Measurements from ENCODE around the gene OBSCN.

Gene OBSCN

DNA sequence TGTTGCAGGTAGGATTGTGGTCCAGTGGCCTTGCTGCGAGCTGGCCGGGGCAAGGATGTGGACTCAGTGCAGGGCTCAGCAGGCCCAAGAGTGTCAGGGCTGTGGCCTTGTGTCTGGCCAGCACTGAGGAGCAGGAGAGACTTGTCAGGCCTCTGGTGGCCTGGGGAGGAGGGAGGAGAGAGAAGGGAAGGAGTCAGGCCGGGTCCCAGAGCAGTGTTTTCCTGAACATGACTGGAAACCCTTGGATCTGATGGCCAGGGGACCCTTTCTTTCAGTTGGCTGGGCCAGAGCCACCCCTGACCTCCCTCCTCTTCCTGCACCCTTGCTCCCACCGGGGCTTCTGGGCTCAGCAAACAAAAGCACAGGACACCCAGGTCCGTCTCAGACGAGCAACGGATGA is 37.2 kb upstream of the OBSCN start:
- no peak for DNase-seq

DNA sequence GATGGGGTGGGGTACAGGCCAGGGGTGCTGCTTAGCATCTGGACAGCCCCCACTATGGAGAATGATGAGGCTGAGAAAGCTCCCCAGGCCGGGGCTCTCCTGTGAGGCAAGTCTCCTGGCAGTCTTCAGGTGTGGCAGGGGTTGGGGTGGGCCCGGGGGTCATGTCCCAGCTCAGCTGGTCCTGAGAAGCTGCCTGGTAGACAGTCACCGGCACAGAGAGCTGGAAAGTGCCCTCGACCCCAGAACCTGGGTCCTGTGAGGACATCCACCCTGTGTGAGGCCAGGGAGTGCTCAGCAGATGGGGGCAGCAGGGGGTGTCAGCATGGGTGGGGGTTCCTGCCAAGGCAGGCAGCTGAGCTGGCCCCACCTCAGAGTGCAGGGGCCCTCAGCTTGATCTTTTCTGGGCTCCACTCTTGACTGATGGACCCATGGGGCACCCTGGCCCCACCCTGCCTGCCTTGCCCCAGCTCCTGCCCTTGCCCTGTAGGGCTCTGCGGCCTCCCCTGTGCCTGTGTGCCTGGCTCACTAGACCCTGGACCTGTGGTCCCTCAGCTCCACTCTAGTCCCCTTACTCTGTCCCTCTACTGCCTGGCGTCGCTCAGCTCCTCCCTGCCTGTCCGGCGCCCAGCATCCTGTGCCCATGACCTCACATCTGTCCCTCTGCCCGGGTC is 36.5 kb upstream of the OBSCN start:
- no peak for DNase-seq

GRCh38 chr1:228172591-228173527 is 35.0 kb upstream of the OBSCN start:
- no peak for DNase-seq

GRCh38 chr1:228173528-228174481 is 34.0 kb upstream of the OBSCN start:
- DNase-seq, result peak; percentile 44

DNA sequence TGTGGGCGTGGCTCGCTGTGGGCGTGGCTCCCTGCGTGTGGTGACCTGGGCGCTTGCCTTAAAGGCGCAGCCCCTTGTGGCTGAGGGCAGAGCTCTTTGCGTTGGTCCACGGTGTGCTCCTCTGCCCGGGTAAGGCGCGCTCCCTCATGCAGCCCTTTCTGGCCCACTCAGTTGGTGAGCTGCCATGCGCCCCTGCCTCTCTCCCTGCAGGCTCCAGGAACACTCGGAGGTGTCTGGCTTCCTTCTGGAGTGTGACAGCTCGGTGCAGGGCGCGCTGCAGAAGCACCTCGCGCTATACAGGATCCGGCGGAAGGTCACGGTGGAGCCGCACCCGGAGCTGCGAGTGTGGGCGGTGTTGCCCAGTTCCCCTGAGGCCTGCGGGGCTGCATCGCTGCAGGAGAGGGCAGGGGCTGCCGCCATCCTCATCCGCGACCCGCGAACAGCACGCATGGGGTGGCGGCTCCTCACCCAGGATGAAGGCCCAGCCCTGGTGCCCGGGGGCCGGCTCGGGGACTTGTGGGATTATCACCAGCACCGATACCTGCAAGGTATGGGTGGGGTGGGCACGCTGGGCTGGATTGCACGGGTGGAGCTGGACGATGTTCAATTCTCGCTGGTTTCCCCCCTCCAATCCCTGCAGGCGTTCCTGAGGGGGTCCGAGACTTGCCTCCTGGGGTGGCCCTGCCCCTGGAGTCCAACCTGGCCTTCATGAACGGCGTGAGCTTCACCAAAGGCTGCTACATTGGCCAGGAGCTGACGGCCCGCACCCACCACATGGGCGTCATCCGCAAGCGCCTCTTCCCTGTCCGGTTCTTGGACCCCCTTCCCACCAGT is 33.1 kb upstream of the OBSCN start:
- peak; percentile 38 for DNase-seq

DNA sequence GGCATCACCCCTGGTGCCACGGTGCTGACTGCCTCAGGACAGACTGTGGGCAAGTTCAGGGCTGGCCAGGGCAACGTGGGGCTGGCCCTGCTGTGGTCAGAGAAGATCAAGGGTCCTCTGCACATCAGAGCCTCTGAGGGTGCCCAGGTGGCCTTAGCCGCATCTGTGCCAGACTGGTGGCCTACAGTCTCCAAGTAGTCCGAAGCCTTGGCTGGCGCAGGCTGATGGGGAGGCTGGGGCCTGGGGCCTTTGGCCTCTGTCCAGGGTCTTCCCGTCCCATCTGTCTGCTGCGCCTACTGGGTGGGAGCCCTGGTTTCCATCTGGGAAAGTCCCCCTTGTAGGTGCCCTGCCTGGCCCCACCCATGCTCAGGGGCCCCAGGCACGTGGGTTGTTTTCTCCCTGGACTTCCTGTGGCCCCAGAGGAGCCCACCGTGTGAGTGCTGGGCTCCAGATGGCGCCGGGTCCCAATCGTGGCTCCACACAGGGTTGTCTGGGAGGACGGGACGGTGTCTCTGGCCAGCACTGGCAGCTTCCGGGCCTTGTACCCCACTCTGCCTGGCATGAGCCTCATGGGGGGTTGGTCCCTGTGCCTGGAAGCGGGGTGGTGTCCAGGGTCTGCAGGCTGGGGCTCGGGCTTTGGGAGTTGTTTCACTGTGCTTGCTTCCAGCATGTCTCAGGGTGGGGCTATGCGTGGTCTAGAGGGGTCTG is 32.4 kb upstream of the OBSCN start:
- no peak for DNase-seq

DNA sequence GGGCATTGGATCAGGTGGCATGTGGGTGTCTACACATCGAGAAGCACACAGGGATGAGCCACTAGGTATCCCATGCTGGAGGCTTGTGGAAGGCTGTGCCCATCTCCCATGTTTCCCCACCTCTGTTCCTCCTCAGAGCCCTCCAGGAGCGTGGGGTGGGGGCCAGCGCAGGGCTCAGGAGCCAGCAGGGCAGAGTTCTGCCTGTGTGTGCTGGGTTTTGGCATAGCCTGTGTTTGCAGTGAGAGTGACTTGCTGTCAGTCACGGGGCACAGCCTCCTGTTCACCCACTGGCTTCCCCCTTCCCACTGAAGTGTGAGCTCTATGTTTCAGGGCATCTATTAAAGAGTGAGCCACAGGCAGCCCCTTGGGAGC is 31.8 kb upstream of the OBSCN start:
- DNase-seq, result no peak

GRCh38 chr1:228176461-228177182 is 31.2 kb upstream of the OBSCN start:
- no peak for DNase-seq

- DNase-seq, result no peak
Measured at GRCh38 chr1:228177183-228177475, 30.7 kb upstream of the OBSCN start.

GRCh38 chr1:228177721-228178710 is 29.8 kb upstream of the OBSCN start:
- DNase-seq, result no peak

DNA sequence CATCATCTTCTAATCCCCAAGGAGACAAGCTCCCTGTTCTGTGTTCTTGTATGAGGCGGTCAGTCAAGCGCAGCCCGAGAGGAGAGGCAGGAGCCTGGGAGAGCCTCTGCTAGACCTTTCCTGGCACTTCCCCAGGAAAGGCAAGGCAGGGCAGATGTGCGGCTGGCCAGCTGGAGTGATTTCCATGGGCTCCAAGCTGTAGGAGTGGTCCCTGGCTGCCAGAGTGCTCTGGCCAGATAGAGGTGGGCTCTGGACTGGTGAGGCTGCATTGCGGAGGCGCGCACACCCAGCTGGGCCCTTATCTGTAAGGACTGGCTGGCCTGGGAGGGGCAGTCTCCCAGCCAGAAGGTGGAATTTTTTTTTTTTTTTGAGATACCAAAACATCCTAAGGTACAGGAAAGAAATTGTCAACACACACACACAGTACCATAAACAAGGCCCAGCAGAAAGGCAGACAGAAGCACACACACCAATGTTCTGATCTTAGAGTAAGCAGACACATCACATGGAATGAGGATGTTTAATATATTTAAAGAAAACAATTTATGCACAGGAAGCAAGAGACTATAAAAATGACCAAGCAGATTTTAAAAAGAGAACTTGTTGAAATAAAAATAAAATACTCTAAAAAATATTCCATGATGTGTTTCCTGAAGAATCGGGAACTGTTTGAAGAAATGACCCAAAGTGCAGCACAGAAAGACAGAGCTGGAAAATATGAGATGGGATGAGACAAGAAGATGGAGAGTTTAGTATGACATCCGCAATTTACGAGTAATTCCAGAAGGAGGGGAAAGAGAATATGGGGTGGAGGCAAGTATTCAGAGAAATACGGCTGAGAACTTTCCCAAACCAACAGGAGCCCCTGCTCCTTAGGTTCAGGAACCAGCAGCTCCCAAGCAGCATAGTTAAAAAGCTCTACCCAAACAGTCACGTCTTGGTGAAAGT is 28.8 kb upstream of the OBSCN start:
- no peak for DNase-seq

- no peak for DNase-seq
Measured at GRCh38 chr1:228180271-228180958, 27.4 kb upstream of the OBSCN start.

- DNase-seq, result no peak
Measured at GRCh38 chr1:228180959-228181644, 26.7 kb upstream of the OBSCN start.

- DNase-seq, result no peak
Measured at GRCh38 chr1:228181645-228182034, 26.2 kb upstream of the OBSCN start.

DNA sequence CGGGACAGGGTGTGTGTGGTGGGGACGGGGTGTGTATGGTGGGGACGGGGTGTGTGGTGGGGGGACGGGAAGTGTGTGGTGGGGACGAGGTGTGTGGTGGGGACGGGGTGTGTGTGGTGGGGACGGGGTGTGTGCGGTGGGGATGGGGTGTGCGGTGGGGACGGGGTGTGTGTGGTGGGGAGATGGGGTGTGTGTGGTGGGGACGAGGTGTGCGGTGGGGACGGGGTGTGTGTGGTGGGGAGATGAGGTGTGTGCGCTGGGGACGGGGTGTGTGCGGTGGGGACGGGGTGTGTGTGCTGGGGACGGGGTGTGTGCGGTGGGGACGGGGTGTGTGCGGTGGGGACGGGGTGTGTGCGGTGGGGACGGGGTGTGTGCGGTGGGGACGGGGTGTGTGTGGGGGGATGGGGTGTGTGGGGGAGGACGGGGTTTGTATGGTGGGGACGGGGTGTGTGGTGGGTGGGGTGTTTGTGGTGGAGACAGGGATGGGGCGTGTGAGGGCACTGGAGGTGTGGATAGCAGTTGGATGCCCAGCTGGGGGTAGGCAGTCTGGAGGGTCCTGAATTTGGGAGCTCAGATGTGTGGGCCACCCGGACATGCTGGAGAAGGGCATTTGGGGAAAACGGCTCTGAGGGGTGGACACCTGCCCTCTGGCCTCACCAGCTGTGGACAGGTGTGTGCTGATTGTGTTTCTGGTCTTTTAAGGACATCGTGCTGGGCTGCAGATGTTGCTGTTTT is 25.4 kb upstream of the OBSCN start:
- DNase-seq, result no peak

- DNase-seq, result no peak
Measured at GRCh38 chr1:228184152-228184551, 23.7 kb upstream of the OBSCN start.

DNA sequence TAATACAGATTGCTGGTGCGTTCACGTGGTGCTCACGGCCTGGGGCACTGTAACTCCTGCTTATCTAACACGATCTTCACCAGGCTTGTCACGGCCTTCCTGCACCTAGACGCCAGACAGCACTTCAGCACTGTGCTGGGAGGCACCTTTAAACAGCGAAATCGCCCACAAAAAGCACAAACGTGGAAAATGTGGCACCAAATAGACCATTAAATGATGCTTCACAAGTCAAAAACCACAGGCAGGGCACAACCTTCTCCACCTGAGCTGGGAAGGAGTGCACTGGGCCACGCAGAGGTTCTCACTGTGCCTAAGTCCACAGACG is 22.2 kb upstream of the OBSCN start:
- no peak for DNase-seq

Data from stimulated activated CD4-positive, alpha-beta T cell treated with anti-CD3 and anti-CD28 coated beads, Interleukin-1b, Interleukin-23, amount 100 ng/mL, for 48 hours (primary cell).